ENCODE measurements around the gene MARS1. TPM values are rescaled to one million over a fixed set of nuclear protein-coding genes. Genes with fewer than 3 reads are reported as not detected.

Gene MARS1
- total RNA-seq, 4 donors from 2014 or later = 53.2 to 81.0 (median 62.7) TPM

GRCh38 chr12:57521525-57522010 is 33.7 kb downstream of the MARS1 start:
- Histone ChIP-seq H3K4me1 (peaks cover 59 to 81% (median 80%) of the 10 kb centered on the region in 4 donors), H3K27me3 (no peaks in the 10 kb centered on the region), H3K27ac (replicated peaks in 1 of 4) (peak overlapping the region; percentile 95 to 99 (median 98)), H3K9me3 (no peaks in the 10 kb centered on the region), H3K36me3 (peaks cover 13 to 44% (median 35%) of the 10 kb centered on the region in 4 donors), H3K4me3 (peak overlapping the region; percentile 78 to 95 (median 84))
- intact Hi-C loops (cut with DNase I) = no loop called here
- 54% methylated on average over 17 of the region's 17 CpGs for WGBS
- DNase-seq (ENCODE audit: extremely low spot score) = no peak
- TF ChIP-seq POLR2AphosphoS5 (IDR thresholded peaks at IDR 0.05) (no peak), CTCF (IDR thresholded peaks at IDR 0.05) (no peak), EP300 (IDR thresholded peaks at IDR 0.05) (no peak), POLR2A (IDR thresholded peaks at IDR 0.05; ENCODE audit: low read depth) (no peak)

GRCh38 chr12:57522011-57522886 is 34.4 kb downstream of the MARS1 start, which contains the start of gene MBD6:
TSS of gene MBD6 (plus strand) at chr12:57522824. CDS start at chr12:57524304, 1,480 bp downstream.
- peak; percentile 98 for DNase-seq (ENCODE audit: extremely low spot score)
- Histone ChIP-seq H3K27me3 (no peaks in the 10 kb centered on the region), H3K36me3 (peaks cover 13 to 44% (median 35%) of the 10 kb centered on the region in 4 donors), H3K27ac (replicated peaks in 1 of 4) (peak within 1 kb of the TSS; percentile 95 to 99 (median 98)), H3K4me3 (peak within 1 kb of the TSS; percentile 78 to 95 (median 84)), H3K9me3 (no peaks in the 10 kb centered on the region), H3K4me1 (peaks cover 53 to 75% (median 74%) of the 10 kb centered on the region in 4 donors)
- intact Hi-C loops (cut with DNase I) = no loop called here
- WGBS = 4% methylated on average over 16 of the region's 57 CpGs
- peak; percentile 52 to 91 for TF ChIP-seq POLR2AphosphoS5 (IDR thresholded peaks at IDR 0.05)
- TF ChIP-seq POLR2A (IDR thresholded peaks at IDR 0.05; ENCODE audit: low read depth) = peak; percentile 43
- no peak for TF ChIP-seq CTCF (IDR thresholded peaks at IDR 0.05)

GRCh38 chr12:57522887-57523705 is 35.2 kb downstream of the MARS1 start:
- Histone ChIP-seq H3K27ac (replicated peaks in 1 of 4) (peak overlapping the region; percentile 95 to 99 (median 98)), H3K4me3 (peak overlapping the region; percentile 78 to 95 (median 84)), H3K9me3 (no peaks in the 10 kb centered on the region), H3K4me1 (peaks cover 45 to 67% (median 66%) of the 10 kb centered on the region in 4 donors), H3K36me3 (peaks cover 17 to 44% (median 40%) of the 10 kb centered on the region in 4 donors), H3K27me3 (no peaks in the 10 kb centered on the region)
- intact Hi-C loops (cut with DNase I) = no loop called here
- TF ChIP-seq CTCF (IDR thresholded peaks at IDR 0.05) = peak in 1 of 3 experiments; percentile 7
- no peak for TF ChIP-seq EP300 (IDR thresholded peaks at IDR 0.05)
- peak in 1 of 2 donors; percentile 40 for TF ChIP-seq POLR2AphosphoS5 (IDR thresholded peaks at IDR 0.05)
- peak; percentile 93 for DNase-seq (ENCODE audit: extremely low spot score)
- WGBS = 0% methylated on average over 19 of the region's 38 CpGs

- Histone ChIP-seq H3K27ac (replicated peaks in 1 of 4) (peak overlapping the region; percentile 95 to 99 (median 98)), H3K9me3 (no peaks in the 10 kb centered on the region), H3K4me1 (peaks cover 36 to 58% (median 57%) of the 10 kb centered on the region in 4 donors), H3K4me3 (peak overlapping the region; percentile 78 to 95 (median 84)), H3K27me3 (no peaks in the 10 kb centered on the region), H3K36me3 (peaks cover 26 to 51% (median 49%) of the 10 kb centered on the region in 4 donors)
- intact Hi-C loops (cut with DNase I) = no loop called here
- TF ChIP-seq CTCF (IDR thresholded peaks at IDR 0.05) (no peak), POLR2A (IDR thresholded peaks at IDR 0.05; ENCODE audit: low read depth) (no peak), POLR2AphosphoS5 (IDR thresholded peaks at IDR 0.05) (no peak)
- no peak for DNase-seq (ENCODE audit: extremely low spot score)
- WGBS = 72% methylated on average over 12 of the region's 14 CpGs
Observed at GRCh38 chr12:57523706-57524614, 36.1 kb downstream of the MARS1 start.

All from esophagus muscularis mucosa (tissue), 4 donors.